Hematopoietic multipotent progenitor cell treated with erythropoietin and hydrocortisone succinate and interleukin-3 and kit ligand, for 15 days (in vitro differentiated cells): ENCODE measurements around the gene DNM3.

ENCODE experiments used
- DNase-seq: peaks from one replicate; pipeline ENCODE4 v3.0.0-alpha.2; 2015; ENCODE audit warnings: low spot score

DNM3 gene

GRCh38 chr1:171869097-171869496 lies 27.8 kb downstream of the DNM3 start:
- DNase-seq: no peak

GRCh38 chr1:171871848-171872247 lies 30.6 kb downstream of the DNM3 start:
- no peak for DNase-seq

- no peak for DNase-seq
Measured at GRCh38 chr1:171872430-171872829, 31.1 kb downstream of the DNM3 start.

GRCh38 chr1:171873664-171874063 lies 32.4 kb downstream of the DNM3 start:
- DNase-seq: no peak

- no peak for DNase-seq
Measured at GRCh38 chr1:171877701-171878100, 36.4 kb downstream of the DNM3 start.

GRCh38 chr1:171879556-171879955 lies 38.3 kb downstream of the DNM3 start:
- DNase-seq: no peak

GRCh38 chr1:171881442-171881841 lies 40.1 kb downstream of the DNM3 start:
- DNase-seq: no peak

- DNase-seq: no peak
Measured at GRCh38 chr1:171883849-171884248, 42.6 kb downstream of the DNM3 start.

GRCh38 chr1:171884475-171884874 lies 43.2 kb downstream of the DNM3 start:
- DNase-seq: no peak

- DNase-seq: no peak
Measured at GRCh38 chr1:171890131-171890530, 48.8 kb downstream of the DNM3 start.

GRCh38 chr1:171896936-171897703 lies 55.8 kb downstream of the DNM3 start:
- no peak for DNase-seq

- DNase-seq: no peak
Measured at GRCh38 chr1:171898941-171899340, 57.6 kb downstream of the DNM3 start.

- no peak for DNase-seq
Measured at GRCh38 chr1:171899838-171900237, 58.5 kb downstream of the DNM3 start.

- DNase-seq: no peak
Measured at GRCh38 chr1:171901245-171901644, 59.9 kb downstream of the DNM3 start.

GRCh38 chr1:171902527-171902926 lies 61.2 kb downstream of the DNM3 start:
- no peak for DNase-seq

- DNase-seq: no peak
Measured at GRCh38 chr1:171904778-171905450, 63.6 kb downstream of the DNM3 start.

GRCh38 chr1:171909711-171910110 lies 68.4 kb downstream of the DNM3 start:
- DNase-seq: no peak

GRCh38 chr1:171910786-171911185 lies 69.5 kb downstream of the DNM3 start:
- no peak for DNase-seq

GRCh38 chr1:171911506-171911905 lies 70.2 kb downstream of the DNM3 start:
- no peak for DNase-seq

- DNase-seq: no peak
Measured at GRCh38 chr1:171912509-171913175, 71.3 kb downstream of the DNM3 start.

- no peak for DNase-seq
Measured at GRCh38 chr1:171913385-171913784, 72.1 kb downstream of the DNM3 start.

- DNase-seq: no peak
Measured at GRCh38 chr1:171916315-171916771, 75.0 kb downstream of the DNM3 start.

- no peak for DNase-seq
Measured at GRCh38 chr1:171917331-171917730, 76.0 kb downstream of the DNM3 start.
